ENCODE measurements around the gene MTNR1B.
A peak's percentile ranks its signal among the peaks of the same experiment; 100 is the strongest.

MTNR1B gene

DNA sequence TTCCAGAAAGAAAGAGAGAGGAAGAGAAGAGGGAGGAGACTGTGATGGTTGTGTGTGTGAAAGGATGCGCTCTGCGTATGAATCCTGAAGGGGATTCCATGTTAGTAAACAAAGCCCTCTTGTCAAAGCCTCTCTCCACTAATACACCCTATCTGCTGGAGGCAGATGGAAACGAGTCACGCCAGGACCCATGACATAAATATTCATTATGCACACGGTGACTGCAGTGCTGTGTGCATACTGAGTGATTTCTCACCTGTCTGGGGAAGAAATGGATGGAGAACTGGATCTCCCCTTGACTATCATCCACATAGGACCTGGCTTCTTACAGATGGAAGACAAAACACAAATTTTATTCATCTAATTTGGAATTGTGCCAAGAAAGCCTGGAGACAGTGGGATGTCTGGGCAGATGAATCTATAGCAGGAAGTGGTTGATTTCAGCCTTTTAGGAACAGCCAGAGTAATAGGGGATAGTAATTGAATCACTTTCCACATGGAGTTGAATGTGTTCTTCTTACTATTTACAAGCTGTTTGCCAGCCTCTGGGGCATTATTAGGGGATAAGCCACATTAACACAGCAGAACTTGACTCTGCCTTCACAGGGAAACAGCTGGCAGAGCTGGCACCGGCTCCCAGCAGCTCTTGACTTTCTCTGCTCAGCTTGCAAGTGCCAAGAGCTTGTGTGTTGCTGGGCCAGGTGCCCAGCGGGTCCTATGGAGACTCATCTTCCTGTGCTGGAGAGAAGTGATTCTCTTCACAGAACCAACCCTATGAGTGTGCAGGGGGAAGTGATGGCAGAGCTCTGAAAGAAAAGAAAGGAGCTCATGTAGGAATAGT is 9.0 kb downstream of the MTNR1B start:
- DNase-seq = no peak

- DNase-seq = no peak
These were observed 9.7 kb downstream of the MTNR1B start for GRCh38 chr11:92979176-92979575.

GRCh38 chr11:92980312-92980711 is 10.9 kb downstream of the MTNR1B start:
- no peak for DNase-seq

DNA sequence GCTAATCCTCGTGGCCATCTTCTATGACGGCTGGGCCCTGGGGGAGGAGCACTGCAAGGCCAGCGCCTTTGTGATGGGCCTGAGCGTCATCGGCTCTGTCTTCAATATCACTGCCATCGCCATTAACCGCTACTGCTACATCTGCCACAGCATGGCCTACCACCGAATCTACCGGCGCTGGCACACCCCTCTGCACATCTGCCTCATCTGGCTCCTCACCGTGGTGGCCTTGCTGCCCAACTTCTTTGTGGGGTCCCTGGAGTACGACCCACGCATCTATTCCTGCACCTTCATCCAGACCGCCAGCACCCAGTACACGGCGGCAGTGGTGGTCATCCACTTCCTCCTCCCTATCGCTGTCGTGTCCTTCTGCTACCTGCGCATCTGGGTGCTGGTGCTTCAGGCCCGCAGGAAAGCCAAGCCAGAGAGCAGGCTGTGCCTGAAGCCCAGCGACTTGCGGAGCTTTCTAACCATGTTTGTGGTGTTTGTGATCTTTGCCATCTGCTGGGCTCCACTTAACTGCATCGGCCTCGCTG is 12.1 kb downstream of the MTNR1B start:
- no peak for DNase-seq

DNA sequence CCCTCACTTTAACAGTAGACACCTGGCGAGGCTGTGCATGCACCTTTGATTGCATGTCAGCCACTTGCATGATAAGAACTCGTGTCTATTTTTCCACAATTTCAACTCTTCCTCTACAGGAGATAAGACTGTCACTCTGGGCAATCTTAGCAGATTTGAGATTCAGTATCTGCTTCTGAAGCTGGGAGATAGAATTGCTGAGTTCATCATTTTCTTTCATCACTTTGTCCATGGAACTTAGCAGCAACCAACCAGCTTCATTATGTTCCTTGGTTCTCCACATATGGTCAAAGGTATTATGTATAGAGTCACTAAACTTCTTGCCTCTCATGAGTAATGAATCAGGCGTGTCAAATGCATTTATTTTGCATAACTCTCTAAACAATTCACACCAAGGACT is 17.1 kb downstream of the MTNR1B start:
- DNase-seq = no peak

DNA sequence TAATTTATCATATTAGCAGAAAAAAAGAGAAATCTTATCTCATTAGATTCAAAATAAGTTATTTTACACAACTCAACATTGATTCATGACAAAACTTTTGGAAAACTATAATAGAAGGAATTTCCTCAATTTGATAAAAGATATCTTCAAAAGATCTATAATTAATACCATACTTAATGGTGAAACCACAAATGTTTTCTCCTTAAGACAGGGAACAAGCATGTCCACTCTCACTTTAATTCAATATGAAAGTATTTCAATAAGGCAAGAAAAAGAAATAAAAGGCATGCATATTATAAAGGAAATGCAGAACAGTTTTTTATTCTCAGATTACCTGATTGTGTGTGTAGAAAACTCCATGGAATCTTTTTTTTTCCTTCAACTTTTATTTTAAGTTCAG is 23.6 kb downstream of the MTNR1B start:
- no peak for DNase-seq

- peak; percentile 36 for DNase-seq
These were observed 31.3 kb downstream of the MTNR1B start for GRCh38 chr11:93000511-93001476.

DNA sequence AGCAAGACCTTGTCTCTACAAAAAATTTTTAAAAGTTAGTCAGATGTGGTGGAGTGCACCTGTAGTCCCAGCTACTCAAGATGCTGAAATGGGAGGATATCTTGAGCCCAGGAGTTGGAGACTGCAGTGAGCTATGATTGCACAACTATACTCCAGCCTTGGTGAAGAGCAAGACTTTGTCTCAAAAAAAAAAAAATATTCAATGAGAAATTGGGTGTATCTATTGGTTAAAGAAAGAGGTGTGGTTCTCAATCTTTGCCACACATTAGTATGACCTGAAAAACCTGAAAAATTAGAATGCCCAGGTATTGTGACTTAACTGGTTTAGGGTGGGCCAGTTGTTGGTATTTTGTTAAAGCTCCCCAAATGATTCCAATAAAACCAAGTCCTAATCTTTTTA is 32.4 kb downstream of the MTNR1B start:
- DNase-seq = no peak

- DNase-seq = no peak
These were observed 32.9 kb downstream of the MTNR1B start for GRCh38 chr11:93002380-93002779.

DNA sequence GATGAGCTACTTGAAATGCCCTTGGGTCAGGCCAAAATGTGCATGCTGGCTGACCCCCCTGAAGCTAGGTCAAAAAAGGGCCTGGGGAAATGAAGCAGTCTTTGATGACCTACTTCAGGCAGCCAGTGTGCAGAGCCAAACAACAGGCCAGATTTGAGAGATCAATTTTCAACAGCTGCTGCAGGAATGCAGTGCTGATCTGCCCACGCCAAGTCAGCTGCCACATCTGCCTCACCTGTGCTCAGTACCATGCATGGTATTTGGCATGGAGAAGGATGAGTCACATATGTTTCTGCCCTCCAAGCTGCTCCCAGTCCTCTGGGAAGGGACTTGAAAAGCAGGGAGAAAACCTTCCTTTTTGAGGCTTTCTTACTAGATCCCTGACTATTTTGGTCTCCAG is 35.8 kb downstream of the MTNR1B start:
- no peak for DNase-seq

DNA sequence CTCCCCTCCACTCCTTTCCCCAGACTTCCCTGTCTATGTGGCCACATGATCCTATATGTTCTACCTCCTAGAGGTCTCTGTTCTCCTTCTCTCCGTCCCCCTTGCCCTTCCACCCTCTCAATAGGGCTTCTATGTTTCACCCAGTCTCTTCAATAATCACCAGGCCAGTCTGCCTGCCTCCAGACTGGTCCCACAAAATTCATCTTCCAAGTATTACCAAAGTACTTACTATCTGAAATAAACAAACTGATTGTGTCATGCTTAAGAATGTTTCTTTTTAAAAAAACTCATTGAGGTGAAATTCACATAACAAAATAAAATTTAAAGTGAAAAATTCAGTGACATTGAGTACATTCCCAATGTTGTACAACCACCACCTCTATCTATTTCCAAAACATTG is 44.2 kb downstream of the MTNR1B start:
- DNase-seq = no peak

GRCh38 chr11:93016595-93016994 is 47.1 kb downstream of the MTNR1B start:
- no peak for DNase-seq

GRCh38 chr11:93017821-93018690 is 48.6 kb downstream of the MTNR1B start:
- DNase-seq = no peak

- DNase-seq = peak; percentile 43
These were observed 51.0 kb downstream of the MTNR1B start for GRCh38 chr11:93020248-93021046.

GRCh38 chr11:93024369-93024768 is 54.9 kb downstream of the MTNR1B start:
- no peak for DNase-seq

GRCh38 chr11:93025558-93026255 is 56.3 kb downstream of the MTNR1B start:
- no peak for DNase-seq

- DNase-seq = no peak
These were observed 59.6 kb downstream of the MTNR1B start for GRCh38 chr11:93028960-93029522.

DNA sequence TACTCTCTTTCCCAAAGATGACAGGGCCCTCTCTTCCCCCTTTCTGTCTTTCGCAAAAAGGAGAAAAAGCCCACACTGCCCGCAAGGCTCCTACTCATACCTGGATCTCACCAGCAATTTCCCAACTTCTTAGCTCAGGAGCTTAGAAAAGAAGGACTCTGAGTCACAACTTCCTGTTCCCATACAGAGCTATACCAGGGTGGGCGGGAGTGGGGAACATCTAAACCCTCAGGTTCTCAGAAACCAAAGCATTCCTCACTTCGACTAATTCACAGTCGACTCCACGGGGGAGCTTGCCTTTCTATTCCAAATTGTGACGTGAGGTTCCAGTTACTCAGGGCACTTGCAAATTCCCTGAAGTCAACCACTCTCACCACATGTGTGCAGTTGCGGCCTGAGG is 61.9 kb downstream of the MTNR1B start:
- DNase-seq = peak; percentile 42
